ENCODE measurements around the gene TMEM185B. TPM values are rescaled to one million over a fixed set of nuclear protein-coding genes. Genes with fewer than 3 reads are reported as not detected.

TMEM185B gene
- total RNA-seq, 1 donor from 2014 or later: 31.8 TPM

DNA sequence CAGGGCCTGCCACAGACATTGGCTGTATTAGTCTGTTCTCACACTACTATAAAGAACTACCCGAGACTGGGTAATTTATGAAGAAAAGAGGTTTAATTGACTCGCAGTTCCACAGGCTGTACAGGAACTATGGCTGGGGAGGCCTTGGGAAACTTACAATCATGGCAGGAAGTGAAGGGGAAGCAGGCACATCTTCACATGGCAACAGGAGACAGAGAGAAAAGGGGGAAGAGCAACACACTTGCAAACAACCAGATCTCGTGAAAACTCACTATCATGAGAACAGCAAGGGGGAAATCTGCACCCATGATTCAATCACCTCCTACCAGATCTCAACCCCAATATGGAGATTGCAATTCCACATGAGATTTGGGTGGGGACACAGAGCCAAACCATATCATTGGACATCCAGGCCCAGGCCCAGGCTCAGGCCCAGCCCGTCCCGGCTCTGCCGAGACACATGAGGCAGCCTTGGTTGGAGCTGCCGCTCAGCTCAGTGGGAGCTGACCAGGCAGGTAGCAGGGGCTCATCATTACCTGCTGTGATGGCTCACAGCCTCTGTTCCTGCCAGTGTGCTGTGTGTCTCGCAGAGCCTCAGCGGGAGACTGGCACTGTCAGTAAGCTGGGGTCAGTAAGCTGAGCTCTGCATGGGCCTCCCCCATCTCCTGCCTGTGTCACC is 20.8 kb upstream of the TMEM185B start:
- Histone ChIP-seq H3K9me3 (no peaks in the 10 kb centered on the region), H3K27ac (no peak overlapping the region), H3K36me3 (no peaks in the 10 kb centered on the region), H3K4me1 (peaks cover 0 to 9% of the 10 kb centered on the region in 2 donors), H3K27me3 (no peaks in the 10 kb centered on the region), H3K4me3 (no peak overlapping the region)
- DNase-seq (ENCODE audit: low spot score in 2 of 2): no peak
- intact Hi-C loops (cut with DNase I): no loop called here
- TF ChIP-seq, protein P1, sequence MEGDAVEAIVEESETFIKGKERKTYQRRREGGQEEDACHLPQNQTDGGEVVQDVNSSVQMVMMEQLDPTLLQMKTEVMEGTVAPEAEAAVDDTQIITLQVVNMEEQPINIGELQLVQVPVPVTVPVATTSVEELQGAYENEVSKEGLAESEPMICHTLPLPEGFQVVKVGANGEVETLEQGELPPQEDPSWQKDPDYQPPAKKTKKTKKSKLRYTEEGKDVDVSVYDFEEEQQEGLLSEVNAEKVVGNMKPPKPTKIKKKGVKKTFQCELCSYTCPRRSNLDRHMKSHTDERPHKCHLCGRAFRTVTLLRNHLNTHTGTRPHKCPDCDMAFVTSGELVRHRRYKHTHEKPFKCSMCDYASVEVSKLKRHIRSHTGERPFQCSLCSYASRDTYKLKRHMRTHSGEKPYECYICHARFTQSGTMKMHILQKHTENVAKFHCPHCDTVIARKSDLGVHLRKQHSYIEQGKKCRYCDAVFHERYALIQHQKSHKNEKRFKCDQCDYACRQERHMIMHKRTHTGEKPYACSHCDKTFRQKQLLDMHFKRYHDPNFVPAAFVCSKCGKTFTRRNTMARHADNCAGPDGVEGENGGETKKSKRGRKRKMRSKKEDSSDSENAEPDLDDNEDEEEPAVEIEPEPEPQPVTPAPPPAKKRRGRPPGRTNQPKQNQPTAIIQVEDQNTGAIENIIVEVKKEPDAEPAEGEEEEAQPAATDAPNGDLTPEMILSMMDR (IDR thresholded peaks at IDR 0.05): no peak

DNA sequence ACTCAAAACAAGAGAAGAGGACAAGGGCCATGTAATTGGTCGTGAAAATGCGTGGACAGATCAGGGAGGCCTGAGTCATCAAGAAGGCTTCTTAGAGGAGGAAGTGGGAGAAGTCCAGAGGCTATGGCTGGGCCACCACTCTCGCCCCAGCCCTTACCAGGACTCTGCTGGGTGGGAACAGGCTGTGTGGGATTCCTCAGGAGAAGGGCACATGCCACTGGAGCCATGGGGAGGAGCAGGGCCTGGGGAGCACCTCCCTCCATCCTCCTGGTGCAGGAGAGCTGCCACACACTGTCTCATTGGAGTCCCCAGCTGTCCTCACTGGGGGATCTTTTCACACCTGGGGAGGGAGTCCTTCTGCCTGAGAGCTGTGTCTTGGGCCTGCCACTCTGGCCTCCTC is 20.0 kb upstream of the TMEM185B start:
- H3K4me1 ChIP-seq: peaks cover 0 to 11% of the 10 kb centered on the region in 2 donors
- H3K4me3 ChIP-seq: no peak overlapping the region
- TF ChIP-seq, protein P1 (IDR thresholded peaks at IDR 0.05): no peak
- H3K9me3 ChIP-seq: no peaks in the 10 kb centered on the region
- H3K27me3 ChIP-seq: no peaks in the 10 kb centered on the region
- no peak overlapping the region for H3K27ac ChIP-seq
- DNase-seq (ENCODE audit: low spot score in 2 of 2): no peak
- intact Hi-C loops (cut with DNase I): no loop called here
- H3K36me3 ChIP-seq: no peaks in the 10 kb centered on the region

DNA sequence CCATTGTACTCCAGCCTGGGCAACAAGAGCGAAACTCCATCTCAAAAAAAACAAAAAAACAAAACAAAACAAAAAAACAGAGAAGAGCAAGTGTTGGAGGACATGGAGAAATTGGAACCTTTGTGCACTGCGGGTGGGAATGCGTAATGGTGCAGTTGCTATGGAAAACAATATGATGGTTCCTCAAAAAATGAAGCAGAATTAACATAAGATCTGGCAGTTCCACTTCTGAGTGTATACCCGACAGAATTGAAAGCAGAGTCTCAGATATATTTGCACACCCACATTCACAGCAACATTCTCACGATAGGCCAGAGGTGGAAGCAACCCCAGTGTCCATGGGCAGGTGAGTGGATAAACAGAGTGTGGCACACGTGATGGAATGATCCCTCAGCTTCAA is 18.5 kb upstream of the TMEM185B start:
- Histone ChIP-seq H3K27ac (no peak overlapping the region), H3K4me1 (peaks cover 0 to 11% of the 10 kb centered on the region in 2 donors), H3K9me3 (no peaks in the 10 kb centered on the region), H3K36me3 (no peaks in the 10 kb centered on the region), H3K27me3 (no peaks in the 10 kb centered on the region), H3K4me3 (no peak overlapping the region)
- TF ChIP-seq, protein P1 (IDR thresholded peaks at IDR 0.05): no peak
- no peak for DNase-seq (ENCODE audit: low spot score in 2 of 2)
- intact Hi-C loops (cut with DNase I): no loop called here

DNA sequence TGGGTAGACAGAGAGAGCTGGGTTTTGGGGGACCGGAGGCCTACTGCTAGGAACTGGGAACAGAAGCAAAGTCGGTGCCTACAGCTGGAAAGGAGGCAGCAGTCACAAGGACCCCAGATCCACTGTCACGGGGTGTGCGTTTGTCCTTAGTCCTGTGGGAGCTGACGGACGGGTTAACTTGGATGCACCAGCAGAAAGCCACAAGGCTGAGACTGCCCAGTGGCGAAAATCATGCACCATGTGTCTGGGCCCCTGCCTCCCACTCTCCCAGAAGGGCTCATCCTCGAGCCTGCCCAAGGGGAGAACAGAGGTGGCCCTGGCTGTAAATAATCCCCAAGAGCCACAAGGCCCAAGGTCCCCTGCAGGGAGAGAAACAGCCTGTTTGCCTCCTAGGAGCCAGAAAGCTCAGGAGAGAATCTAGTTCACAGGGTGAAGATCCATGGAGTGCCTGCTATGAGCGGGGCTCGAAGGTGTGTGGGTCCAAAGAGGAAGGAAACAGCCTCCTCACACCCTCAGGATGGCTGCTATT is 17.8 kb upstream of the TMEM185B start:
- H3K27me3 ChIP-seq: no peaks in the 10 kb centered on the region
- no peak for DNase-seq (ENCODE audit: low spot score in 2 of 2)

DNA sequence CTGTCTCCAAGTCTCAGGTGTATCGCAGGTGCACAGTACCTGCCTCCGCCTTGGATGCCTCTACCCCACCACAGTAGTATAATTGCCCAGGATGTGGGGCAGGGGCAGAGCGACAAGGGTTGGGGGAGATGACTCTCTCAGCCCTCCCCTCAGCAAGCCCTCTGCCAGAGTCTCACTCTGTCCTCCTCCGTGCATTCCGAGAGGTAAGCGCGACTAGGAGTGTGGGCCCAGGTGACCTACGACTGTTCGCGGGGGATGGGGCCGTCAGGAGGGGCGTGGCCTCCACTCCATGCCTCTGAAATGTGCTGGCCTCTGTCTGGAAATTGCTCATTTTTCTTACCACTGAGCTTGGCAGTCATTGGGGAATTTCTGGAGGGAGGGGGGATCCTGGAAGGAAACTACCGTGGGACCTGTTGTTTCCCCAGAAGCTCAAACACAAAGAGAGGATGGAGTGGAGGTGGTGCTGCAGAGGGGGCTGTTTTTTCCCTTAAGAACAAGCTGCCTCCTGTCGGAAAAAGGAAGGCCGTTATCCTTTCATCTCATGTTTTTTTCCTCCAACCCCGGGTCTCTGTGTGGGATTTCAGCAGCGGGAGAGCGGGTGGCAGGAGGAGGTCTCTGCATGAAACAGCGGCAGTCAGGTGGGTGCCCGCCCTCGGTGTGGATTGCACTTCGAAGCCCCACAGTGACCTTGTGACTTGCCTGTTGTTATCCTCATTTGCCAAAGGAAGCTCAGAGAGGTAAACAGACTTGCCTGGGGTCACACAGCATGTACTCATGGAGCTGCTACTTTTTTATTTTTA is 16.5 kb upstream of the TMEM185B start:
- peak; percentile 28 to 86 for DNase-seq (ENCODE audit: low spot score in 2 of 2)
- Histone ChIP-seq H3K9me3 (no peaks in the 10 kb centered on the region), H3K4me1 (peaks cover 0 to 11% of the 10 kb centered on the region in 2 donors), H3K4me3 (peak overlapping the region in 1 of 2 donors; percentile 13), H3K36me3 (no peaks in the 10 kb centered on the region), H3K27me3 (no peaks in the 10 kb centered on the region), H3K27ac (peak overlapping the region in 1 of 2 donors; percentile 34)
- intact Hi-C loops (cut with DNase I): loop anchor here (2.0 kb wide), 2 partner anchors 13 to 49 kb away; partner anchors contain the start of gene RALB
- TF ChIP-seq, protein P1 (IDR thresholded peaks at IDR 0.05): no peak

More for the DNA sequence above, 17.8 kb upstream of the TMEM185B start:
- intact Hi-C loops (cut with DNase I): no loop called here
- Histone ChIP-seq H3K4me3 (no peak overlapping the region), H3K36me3 (no peaks in the 10 kb centered on the region), H3K4me1 (peaks cover 0 to 11% of the 10 kb centered on the region in 2 donors), H3K27ac (no peak overlapping the region), H3K9me3 (no peaks in the 10 kb centered on the region)
- TF ChIP-seq, protein P1 (IDR thresholded peaks at IDR 0.05): no peak
